ENCODE results near the gene MAPK8. TPM values are rescaled to one million over a fixed set of nuclear protein-coding genes. Genes with fewer than 3 reads are reported as not detected.

MAPK8 gene
- total and polyA plus RNA-seq, 2 of the 4 experiments (the other 2 are of a cell fraction), result 41.5 to 54.7 TPM

DNA sequence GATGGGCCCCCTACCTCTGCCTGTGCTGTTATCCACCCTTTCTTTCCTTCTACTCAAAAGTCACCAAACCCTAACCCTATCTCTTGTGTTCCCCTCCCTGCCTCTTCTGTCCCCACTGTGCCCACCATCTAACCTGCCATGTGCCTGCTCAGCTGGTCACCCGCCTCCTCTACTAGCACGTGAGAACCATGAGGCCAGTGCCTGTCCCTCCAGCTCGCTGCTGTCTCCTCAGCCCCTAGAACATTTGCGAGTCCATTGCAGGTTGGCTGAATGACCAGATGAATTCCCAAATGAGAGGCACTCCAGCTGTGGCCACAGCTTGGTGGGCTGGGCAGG, 169.4 kb downstream of the MAPK8 start:
- H2BK20ac ChIP-seq (ENCODE audit: low read depth, low read length), result no peak overlapping the region
- no peak overlapping the region for H2BK15ac ChIP-seq (ENCODE audit: low read depth, low read length)
- H4K8ac ChIP-seq (ENCODE audit: low read depth in 2 of 2, low read length in 2 of 2), result no peak overlapping the region
- H3K23ac ChIP-seq (ENCODE audit: low read depth, low read length), result no peak overlapping the region
- dilution Hi-C loops (cut with HindIII; ENCODE audit: low sequenced_read_pairs, unreplicated experiment), result no loop called here
- no peak overlapping the region for H2AK5ac ChIP-seq (ENCODE audit: low read depth, low read length)
- DNase-seq (no peak), ATAC-seq (ENCODE audit: low read depth) (no peak)
- peaks cover 5% of the 10 kb centered on the region for H3K36me3 ChIP-seq (ENCODE audit: control insufficient read depth, insufficient read depth, low read length)
- no peak overlapping the region for H3K56ac ChIP-seq (ENCODE audit: extremely low read depth, insufficient read depth, low read length)
- no TSS peak for BruUV-seq (replicated peaks)
- no peak overlapping the region for H3K18ac ChIP-seq (ENCODE audit: low read depth, low read length)
- H3K4me3 ChIP-seq (ENCODE audit: insufficient read depth, low read depth, low read length), result no peak overlapping the region
- no peaks in the 10 kb centered on the region for H3K9me3 ChIP-seq (ENCODE audit: control insufficient read depth, insufficient read depth, low read length)
- H3K4ac ChIP-seq (ENCODE audit: low read depth, low read length), result no peak overlapping the region
- WGBS, 2 experiments (ENCODE audit: extremely low coverage in 2 of 2, insufficient read length in 1 of 2), result no CpG with 5 or more reads among the region's 4 CpGs
- peaks cover 24 to 82% of the 10 kb centered on the region in 2 experiments; a peak in 3 of 4 replicates for H3K79me1 ChIP-seq (ENCODE audit: low read depth in 1 of 2, low read length in 2 of 2)
- no peak overlapping the region for H4K5ac ChIP-seq (ENCODE audit: low read depth, low read length)
- H3K4me1 ChIP-seq (ENCODE audit: control insufficient read depth, insufficient read depth, low read length), result peaks cover 5% of the 10 kb centered on the region
- H3K27me3 ChIP-seq (ENCODE audit: control insufficient read depth, insufficient read depth, low read length), result no peaks in the 10 kb centered on the region
- no peak overlapping the region for H2AFZ ChIP-seq (replicated peaks; ENCODE audit: low read length, poor library complexity)
- TF ChIP-seq, protein P1, sequence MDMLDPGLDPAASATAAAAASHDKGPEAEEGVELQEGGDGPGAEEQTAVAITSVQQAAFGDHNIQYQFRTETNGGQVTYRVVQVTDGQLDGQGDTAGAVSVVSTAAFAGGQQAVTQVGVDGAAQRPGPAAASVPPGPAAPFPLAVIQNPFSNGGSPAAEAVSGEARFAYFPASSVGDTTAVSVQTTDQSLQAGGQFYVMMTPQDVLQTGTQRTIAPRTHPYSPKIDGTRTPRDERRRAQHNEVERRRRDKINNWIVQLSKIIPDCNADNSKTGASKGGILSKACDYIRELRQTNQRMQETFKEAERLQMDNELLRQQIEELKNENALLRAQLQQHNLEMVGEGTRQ (IDR thresholded peaks at IDR 0.05; ENCODE audit: low read depth, low read length), result no peak
- no peak for TF ChIP-seq CEBPB (IDR thresholded peaks at IDR 0.05; ENCODE audit: low read depth, low read length)
- no peak for TF ChIP-seq MAZ (IDR thresholded peaks at IDR 0.05; ENCODE audit: borderline replicate concordance, low read depth, low read length)
- no peak for TF ChIP-seq RAD21 (IDR thresholded peaks at IDR 0.05; ENCODE audit: low read length)
- TF ChIP-seq RFX5 (IDR thresholded peaks at IDR 0.05; ENCODE audit: low read depth, low read length), result no peak
- no peak for TF ChIP-seq BHLHE40 (IDR thresholded peaks at IDR 0.05; ENCODE audit: low read depth, low read length)
- TF ChIP-seq MXI1 (IDR thresholded peaks at IDR 0.05; ENCODE audit: borderline replicate concordance, low read depth, low read length), result no peak
- TF ChIP-seq, protein P2, sequence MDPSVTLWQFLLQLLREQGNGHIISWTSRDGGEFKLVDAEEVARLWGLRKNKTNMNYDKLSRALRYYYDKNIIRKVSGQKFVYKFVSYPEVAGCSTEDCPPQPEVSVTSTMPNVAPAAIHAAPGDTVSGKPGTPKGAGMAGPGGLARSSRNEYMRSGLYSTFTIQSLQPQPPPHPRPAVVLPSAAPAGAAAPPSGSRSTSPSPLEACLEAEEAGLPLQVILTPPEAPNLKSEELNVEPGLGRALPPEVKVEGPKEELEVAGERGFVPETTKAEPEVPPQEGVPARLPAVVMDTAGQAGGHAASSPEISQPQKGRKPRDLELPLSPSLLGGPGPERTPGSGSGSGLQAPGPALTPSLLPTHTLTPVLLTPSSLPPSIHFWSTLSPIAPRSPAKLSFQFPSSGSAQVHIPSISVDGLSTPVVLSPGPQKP (IDR thresholded peaks at IDR 0.05; ENCODE audit: borderline replicate concordance, low read depth, low read length), result no peak
- TF ChIP-seq CHD1 (IDR thresholded peaks at IDR 0.05; ENCODE audit: low read depth, low read length), result no peak
- no peak for TF ChIP-seq NFE2L2 (IDR thresholded peaks at IDR 0.05; ENCODE audit: low read depth, low read length)
- TF ChIP-seq SMC3 (IDR thresholded peaks at IDR 0.05; ENCODE audit: low read depth, low read length), result no peak
- TF ChIP-seq, protein P3, sequence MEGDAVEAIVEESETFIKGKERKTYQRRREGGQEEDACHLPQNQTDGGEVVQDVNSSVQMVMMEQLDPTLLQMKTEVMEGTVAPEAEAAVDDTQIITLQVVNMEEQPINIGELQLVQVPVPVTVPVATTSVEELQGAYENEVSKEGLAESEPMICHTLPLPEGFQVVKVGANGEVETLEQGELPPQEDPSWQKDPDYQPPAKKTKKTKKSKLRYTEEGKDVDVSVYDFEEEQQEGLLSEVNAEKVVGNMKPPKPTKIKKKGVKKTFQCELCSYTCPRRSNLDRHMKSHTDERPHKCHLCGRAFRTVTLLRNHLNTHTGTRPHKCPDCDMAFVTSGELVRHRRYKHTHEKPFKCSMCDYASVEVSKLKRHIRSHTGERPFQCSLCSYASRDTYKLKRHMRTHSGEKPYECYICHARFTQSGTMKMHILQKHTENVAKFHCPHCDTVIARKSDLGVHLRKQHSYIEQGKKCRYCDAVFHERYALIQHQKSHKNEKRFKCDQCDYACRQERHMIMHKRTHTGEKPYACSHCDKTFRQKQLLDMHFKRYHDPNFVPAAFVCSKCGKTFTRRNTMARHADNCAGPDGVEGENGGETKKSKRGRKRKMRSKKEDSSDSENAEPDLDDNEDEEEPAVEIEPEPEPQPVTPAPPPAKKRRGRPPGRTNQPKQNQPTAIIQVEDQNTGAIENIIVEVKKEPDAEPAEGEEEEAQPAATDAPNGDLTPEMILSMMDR (conservative IDR thresholded peaks at IDR 0.05; ENCODE audit: low read depth, low read length), result no peak
- no peak for TF ChIP-seq POLR2A (IDR thresholded peaks at IDR 0.05; ENCODE audit: low read depth, low read length)
- no peak for TF ChIP-seq MAFK (IDR thresholded peaks at IDR 0.05; ENCODE audit: low read depth, low read length)
- TF ChIP-seq RCOR1 (IDR thresholded peaks at IDR 0.05; ENCODE audit: insufficient replicate concordance, low read length), result no peak
- TF ChIP-seq FOS (IDR thresholded peaks at IDR 0.05; ENCODE audit: low read depth, low read length), result no peak
- H3K14ac ChIP-seq (replicated peaks; ENCODE audit: low read depth, low read length), result no peak overlapping the region
- no peak overlapping the region for H4K91ac ChIP-seq (ENCODE audit: insufficient read depth, low read depth, low read length)
- no peak overlapping the region for H3K27ac ChIP-seq (ENCODE audit: insufficient read depth, low read length)
- peak overlapping the region; percentile 38 for H2BK5ac ChIP-seq (ENCODE audit: low read depth, low read length, poor library complexity, severe bottlenecking)
- CTCF ChIA-PET, result no interaction called here
- H3K9me1 ChIP-seq (ENCODE audit: insufficient read depth, low read length), result peaks cover 17% of the 10 kb centered on the region; the same call in 1 of the 2 replicates
- no peak overlapping the region for H2BK120ac ChIP-seq (ENCODE audit: low read depth, low read length)
- POLR2A ChIA-PET (ENCODE audit: unreplicated experiment), result no interaction called here
- intact Hi-C loops (cut with micrococcal nuclease), result no loop called here
- in situ Hi-C loops (cut with MboI; ENCODE audit: low sequenced_read_pairs), result no loop called here
- no peak overlapping the region for H2AK9ac ChIP-seq (replicated peaks; ENCODE audit: low read depth, low read length, poor library complexity)
- H3K4me2 ChIP-seq (ENCODE audit: low read depth, low read length), result no peak overlapping the region
- peaks cover 15% of the 10 kb centered on the region; the same call in 1 of the 2 replicates for H4K20me1 ChIP-seq (ENCODE audit: insufficient read depth, low read length)
- H3K9ac ChIP-seq (ENCODE audit: low read depth, low read length), result no peak overlapping the region

All from IMR-90 (cell line).